ENCODE results near the gene WDR1. TPM values are rescaled to one million over a fixed set of nuclear protein-coding genes. Genes with fewer than 3 reads are reported as not detected.

Gene WDR1
- total RNA-seq, 1 experiment from 2014 or later = 189 TPM

- DNase-seq (ENCODE audit: low spot score) = no peak
These were observed 44.1 kb downstream of the WDR1 start for GRCh38 chr4:10072420-10073017.

- DNase-seq (ENCODE audit: low spot score) = no peak
These were observed 47.4 kb downstream of the WDR1 start for GRCh38 chr4:10069075-10069642.

GRCh38 chr4:10066670-10067651 is 49.6 kb downstream of the WDR1 start:
- DNase-seq (ENCODE audit: low spot score) = no peak

GRCh38 chr4:10066206-10066605 is 50.4 kb downstream of the WDR1 start:
- DNase-seq (ENCODE audit: low spot score) = no peak

GRCh38 chr4:10063544-10064300 is 52.9 kb downstream of the WDR1 start:
- DNase-seq (ENCODE audit: low spot score) = no peak

- no peak for DNase-seq (ENCODE audit: low spot score)
These were observed 54.8 kb downstream of the WDR1 start for GRCh38 chr4:10061650-10062415.

GRCh38 chr4:10058371-10058770 is 58.2 kb downstream of the WDR1 start:
- DNase-seq (ENCODE audit: low spot score) = no peak

- DNase-seq (ENCODE audit: low spot score) = no peak
These were observed 59.6 kb downstream of the WDR1 start for GRCh38 chr4:10057023-10057395.

DNA sequence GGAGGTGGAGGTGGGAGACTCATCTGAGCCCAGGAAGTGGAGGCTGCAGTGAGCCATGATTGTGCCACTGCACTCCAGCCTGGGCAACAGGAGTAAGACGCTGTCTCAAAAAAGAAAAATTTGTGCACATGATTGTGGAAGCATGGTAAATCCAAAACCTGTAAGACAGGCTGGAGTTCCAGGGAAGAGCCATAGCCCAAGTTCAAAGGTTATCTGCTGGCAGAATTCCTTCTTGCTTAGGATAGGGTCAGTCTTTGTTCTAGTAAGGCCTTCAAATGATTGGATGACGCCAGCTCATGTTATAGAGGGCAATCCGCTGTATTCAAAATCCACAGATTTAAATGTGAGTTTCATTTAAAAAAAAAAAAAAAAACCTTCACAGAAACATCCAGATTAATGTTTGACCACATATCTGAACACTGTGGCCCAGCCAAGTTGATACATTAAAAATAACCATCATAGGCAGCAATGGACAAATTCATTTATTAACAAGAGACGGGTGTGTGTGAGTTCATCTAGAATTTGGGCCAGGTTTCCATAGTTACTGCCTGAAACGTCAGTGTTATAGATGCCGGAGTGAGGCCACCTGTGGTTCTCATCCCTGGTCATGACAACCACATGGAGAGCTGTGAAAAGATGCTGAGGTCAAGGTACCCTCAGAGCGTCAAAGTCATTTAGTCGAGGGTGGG is 60.1 kb downstream of the WDR1 start:
- no peak for DNase-seq (ENCODE audit: low spot score)

DNA sequence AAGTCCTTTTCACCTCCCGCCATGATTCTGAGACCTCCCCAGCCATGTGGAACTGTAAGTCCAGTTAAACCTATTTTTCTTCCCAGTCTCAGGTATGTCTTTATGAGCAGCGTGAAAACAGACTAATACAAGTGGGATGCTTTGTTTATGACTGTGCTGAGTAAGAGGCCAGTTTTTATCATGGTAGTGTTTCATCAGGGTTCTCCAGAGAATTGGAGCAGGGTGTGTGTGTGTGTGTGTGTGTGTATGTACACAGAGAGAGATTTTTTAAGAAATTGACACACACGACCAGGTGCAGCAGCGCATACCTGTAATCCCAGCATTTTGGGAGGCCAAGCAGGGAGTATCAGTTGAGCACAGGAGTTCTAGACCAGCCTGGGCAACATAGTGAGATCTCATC is 60.7 kb downstream of the WDR1 start:
- DNase-seq (ENCODE audit: low spot score) = no peak

GRCh38 chr4:10054571-10055041 is 62.0 kb downstream of the WDR1 start:
- DNase-seq (ENCODE audit: low spot score) = no peak

GRCh38 chr4:10053635-10054453 is 62.8 kb downstream of the WDR1 start:
- DNase-seq (ENCODE audit: low spot score) = no peak

GRCh38 chr4:10051517-10052135 is 65.0 kb downstream of the WDR1 start:
- DNase-seq (ENCODE audit: low spot score) = no peak

- DNase-seq (ENCODE audit: low spot score) = no peak
These were observed 65.9 kb downstream of the WDR1 start for GRCh38 chr4:10050721-10051120.

GRCh38 chr4:10050261-10050661 is 66.3 kb downstream of the WDR1 start:
- no peak for DNase-seq (ENCODE audit: low spot score)

- no peak for DNase-seq (ENCODE audit: low spot score)
These were observed 67.5 kb downstream of the WDR1 start for GRCh38 chr4:10048941-10049697.

DNA sequence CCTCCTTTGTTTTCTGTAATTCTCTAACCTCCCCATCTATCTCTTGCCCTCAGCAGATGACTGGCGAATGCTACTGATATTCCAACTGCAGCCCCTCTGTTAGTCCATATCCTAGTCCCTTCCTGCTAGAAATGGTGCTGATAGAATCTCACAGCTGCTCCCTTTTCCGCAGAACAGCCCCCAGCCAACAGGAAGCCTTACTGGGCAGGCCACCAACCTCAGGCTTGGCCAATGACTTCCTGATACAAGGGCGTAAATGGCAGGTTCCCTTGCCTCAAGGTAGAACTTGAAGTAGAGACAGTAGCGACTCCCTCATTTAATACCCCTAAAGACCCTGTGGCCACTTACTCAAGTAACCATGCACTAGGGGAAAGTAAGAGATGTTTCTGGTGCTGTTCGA is 68.6 kb downstream of the WDR1 start:
- DNase-seq (ENCODE audit: low spot score) = no peak

DNA sequence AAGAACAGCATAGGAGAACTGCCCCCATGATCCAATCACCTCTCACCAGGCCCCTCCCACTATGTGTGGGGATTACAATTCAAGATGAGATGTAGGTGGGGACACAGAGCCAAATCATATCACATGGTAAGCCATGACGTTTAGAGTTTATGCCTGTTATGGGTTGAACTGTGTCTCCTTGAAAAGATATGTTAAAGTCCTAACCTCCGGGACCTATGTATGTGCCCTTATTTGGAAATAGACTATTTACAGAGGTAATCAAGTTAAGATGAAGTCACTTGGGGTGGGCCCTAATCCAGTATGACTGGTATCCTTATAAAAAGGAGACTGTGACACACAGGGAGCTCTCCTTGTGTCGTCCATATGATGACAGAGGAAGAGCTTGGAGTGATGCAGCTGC is 70.1 kb downstream of the WDR1 start:
- no peak for DNase-seq (ENCODE audit: low spot score)

- DNase-seq (ENCODE audit: low spot score) = no peak
These were observed 71.1 kb downstream of the WDR1 start for GRCh38 chr4:10045481-10045880.

All from H4 (cell line).